ENCODE measurements around the gene SGF29.
"Not testable (repeated sequence)": the region's sequence is repeated elsewhere in the genome, so short reads cannot be mapped to it uniquely, and the experiment has no call there.

DNA sequence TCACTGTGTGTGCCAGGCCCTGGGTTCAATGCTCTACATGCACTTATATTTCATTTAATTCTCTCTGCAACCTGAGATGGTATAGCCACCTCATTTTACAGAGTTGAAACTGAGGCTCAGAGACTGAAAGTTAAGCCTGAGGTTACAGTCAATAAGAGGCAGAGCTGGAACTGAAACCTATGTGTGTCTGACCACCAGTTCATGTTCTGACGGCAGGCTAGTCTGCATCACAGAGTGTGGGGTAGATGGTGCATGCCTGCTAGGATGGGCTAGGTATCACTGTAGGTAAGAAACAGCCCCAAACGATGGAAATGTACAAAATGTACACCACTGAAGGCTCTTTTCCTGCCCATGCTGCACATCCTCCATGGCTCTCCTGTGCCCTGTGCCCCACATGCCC lies 86.2 kb downstream of the SGF29 start:
- TF ChIP-seq, protein P1, sequence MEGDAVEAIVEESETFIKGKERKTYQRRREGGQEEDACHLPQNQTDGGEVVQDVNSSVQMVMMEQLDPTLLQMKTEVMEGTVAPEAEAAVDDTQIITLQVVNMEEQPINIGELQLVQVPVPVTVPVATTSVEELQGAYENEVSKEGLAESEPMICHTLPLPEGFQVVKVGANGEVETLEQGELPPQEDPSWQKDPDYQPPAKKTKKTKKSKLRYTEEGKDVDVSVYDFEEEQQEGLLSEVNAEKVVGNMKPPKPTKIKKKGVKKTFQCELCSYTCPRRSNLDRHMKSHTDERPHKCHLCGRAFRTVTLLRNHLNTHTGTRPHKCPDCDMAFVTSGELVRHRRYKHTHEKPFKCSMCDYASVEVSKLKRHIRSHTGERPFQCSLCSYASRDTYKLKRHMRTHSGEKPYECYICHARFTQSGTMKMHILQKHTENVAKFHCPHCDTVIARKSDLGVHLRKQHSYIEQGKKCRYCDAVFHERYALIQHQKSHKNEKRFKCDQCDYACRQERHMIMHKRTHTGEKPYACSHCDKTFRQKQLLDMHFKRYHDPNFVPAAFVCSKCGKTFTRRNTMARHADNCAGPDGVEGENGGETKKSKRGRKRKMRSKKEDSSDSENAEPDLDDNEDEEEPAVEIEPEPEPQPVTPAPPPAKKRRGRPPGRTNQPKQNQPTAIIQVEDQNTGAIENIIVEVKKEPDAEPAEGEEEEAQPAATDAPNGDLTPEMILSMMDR (IDR thresholded peaks at IDR 0.05 in 8 of 11, conservative IDR thresholded peaks at IDR 0.05 in 3 of 11), result not testable (repeated sequence)
- not testable (repeated sequence) for TF ChIP-seq POLR2A (IDR thresholded peaks at IDR 0.05)

All from spleen (tissue), 7 donors.